SJSA1 (cell line): ENCODE results near the gene PPP2R5C. TPM values are rescaled to one million over a fixed set of nuclear protein-coding genes. Genes with fewer than 3 reads are reported as not detected.
A peak's percentile ranks its signal among the peaks of the same experiment; 100 is the strongest.

Source experiments
- DNase-seq, 2 experiments: peaks; one replicate each; pipeline ENCODE4 v3.0.0-alpha.2; 2015 to 2020; ENCODE audit warnings: low spot score in 2 of 2, low read depth in 1 of 2
- H3K27ac ChIP-seq: fragments of 250-450 bp; sonication (Bioruptor Pico); 2 replicates; pipeline ENCODE4 v1.5.1; 2020; ENCODE audit warnings: mild to moderate bottlenecking, moderate library complexity
- H3K27me3 ChIP-seq: fragments of 250-450 bp; sonication (Bioruptor Pico); replicated peaks from 2 replicates; pipeline ENCODE4 v1.5.1; 2020; ENCODE audit warnings: mild to moderate bottlenecking, moderate library complexity
- H3K36me3 ChIP-seq: fragments of 250-450 bp; sonication (Bioruptor Pico); 2 replicates; pipeline ENCODE4 v1.5.1; 2020; ENCODE audit warnings: mild to moderate bottlenecking
- H3K4me1 ChIP-seq: fragments of 250-450 bp; sonication (Bioruptor Pico); replicated peaks from 2 replicates; pipeline ENCODE4 v1.6.1; 2021; ENCODE audit warnings: mild to moderate bottlenecking
- H3K4me3 ChIP-seq: fragments of 250-450 bp; sonication (Bioruptor Pico); 2 replicates; pipeline ENCODE4 v1.5.1; 2020; ENCODE audit warnings: mild to moderate bottlenecking
- H3K9me3 ChIP-seq: fragments of 250-450 bp; sonication (Bioruptor Pico); replicated peaks from 2 replicates; pipeline ENCODE4 v1.5.1; 2020; ENCODE audit warnings: mild to moderate bottlenecking
- total RNA-seq: library from RNA; depleted of rRNA; stranded (reverse); fragments of >200 nt; shearing (Covaris generic); gene quantifications from 2 replicates; pipeline ENCODE4 v1.2.3, GENCODE V29; 2014

The PPP2R5C gene
- total RNA-seq, 1 experiment from 2014 or later, result 81.1 TPM

DNA sequence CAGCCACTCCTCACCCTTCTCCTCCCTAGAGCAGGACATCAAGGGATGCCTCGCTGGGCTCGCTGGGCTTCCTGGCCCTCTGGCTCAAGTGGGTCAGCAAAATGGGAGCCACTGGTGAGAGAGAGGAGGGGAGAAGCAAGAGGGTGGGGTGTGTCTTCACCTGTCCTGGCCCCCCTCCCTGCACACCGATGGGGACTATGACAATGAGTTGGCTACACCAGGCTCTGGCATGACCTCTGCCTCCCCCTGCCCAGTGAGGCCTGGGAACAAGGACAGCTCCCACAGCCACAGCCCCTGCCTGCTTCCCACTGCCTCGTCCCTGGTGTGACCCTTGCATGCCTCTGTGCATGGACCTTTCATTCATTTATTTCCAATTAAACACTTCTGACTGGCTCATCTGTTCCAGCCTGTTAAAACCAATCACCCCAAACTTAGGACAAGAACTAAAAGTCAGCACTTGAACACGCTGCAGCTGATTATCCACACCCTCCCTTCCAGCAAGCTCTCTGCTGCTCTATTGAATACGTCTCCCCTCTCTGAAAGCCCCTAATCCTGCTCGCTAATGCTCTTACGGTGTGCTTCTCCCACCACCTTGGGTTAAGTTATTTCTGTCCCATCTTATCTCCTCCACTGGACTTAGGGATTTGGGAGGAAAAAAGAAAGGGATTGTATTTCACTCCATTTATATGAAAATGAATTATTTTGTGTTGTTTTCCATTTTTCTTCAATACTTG lies 5.8 kb upstream of the PPP2R5C start:
- no peak overlapping the region for H3K27ac ChIP-seq

DNA sequence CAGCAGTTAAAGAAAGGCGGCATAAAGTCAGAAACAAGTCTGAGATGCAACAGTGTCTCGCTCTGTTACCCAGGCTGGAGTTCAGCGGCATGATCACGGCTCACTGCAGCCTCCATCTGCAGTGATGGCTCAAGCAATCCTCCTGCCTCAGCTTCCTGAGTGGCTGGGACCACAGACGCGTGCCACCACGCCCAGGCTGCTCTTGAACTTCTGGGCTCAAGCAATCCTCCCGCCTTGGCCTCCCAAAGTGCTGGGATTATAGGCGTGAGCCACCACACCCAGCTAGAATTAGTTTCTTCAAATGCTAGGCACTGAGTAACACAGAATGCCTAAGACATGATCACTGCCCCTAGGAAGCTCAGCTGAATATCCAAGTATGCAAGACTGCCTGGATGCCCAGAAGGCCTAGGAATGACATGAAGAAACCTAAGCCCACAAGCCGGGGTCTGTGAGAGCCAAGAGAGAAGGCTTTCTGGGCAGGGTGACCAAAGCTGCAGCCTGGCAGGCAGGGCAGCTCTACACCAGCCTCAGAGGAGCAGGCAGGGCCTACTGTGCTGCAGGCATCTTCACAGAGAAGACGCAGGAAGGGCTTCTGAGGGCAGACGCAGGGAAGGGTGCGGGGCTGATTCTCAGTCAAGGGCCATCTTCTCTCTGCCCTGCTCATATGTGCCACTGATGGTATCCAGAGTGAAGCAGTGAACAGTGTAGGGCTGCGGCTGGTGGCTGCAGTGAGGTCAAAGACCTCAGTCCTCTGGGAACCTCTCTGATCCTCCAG lies 4.3 kb upstream of the PPP2R5C start:
- Histone ChIP-seq H3K9me3 (no peaks in the 10 kb centered on the region), H3K27ac (no peak overlapping the region), H3K4me3 (no peak overlapping the region), H3K36me3 (no peaks in the 10 kb centered on the region), H3K27me3 (peaks cover 36% of the 10 kb centered on the region), H3K4me1 (peaks cover 7% of the 10 kb centered on the region)
- no peak for DNase-seq

More for the DNA sequence above, 5.8 kb upstream of the PPP2R5C start:
- Histone ChIP-seq H3K4me3 (no peak overlapping the region), H3K4me1 (peaks cover 6% of the 10 kb centered on the region), H3K36me3 (no peaks in the 10 kb centered on the region), H3K27me3 (peaks cover 41% of the 10 kb centered on the region), H3K9me3 (no peaks in the 10 kb centered on the region)
- no peak for DNase-seq

DNA sequence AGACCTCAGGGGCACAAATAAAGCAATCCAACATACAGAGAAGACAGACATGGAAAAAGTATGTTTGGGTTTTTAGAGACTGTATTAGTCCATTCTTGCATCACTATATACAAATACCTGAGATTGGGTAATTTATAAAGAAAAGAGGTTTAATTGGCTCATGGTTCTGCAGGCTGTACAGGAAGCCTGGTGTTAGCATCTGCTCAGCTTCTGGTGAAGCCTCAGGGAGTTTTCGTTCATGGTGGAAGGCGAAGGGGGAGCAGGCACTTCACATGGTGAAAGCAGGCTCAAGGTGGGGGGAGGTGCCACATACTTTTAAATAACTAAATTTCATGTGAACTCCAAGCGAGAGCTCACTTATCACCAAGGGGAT lies 3.7 kb upstream of the PPP2R5C start:
- Histone ChIP-seq H3K36me3 (no peaks in the 10 kb centered on the region), H3K27ac (no peak overlapping the region), H3K4me1 (peaks cover 9% of the 10 kb centered on the region), H3K4me3 (no peak overlapping the region), H3K9me3 (no peaks in the 10 kb centered on the region), H3K27me3 (peaks cover 33% of the 10 kb centered on the region)
- no peak for DNase-seq

DNA sequence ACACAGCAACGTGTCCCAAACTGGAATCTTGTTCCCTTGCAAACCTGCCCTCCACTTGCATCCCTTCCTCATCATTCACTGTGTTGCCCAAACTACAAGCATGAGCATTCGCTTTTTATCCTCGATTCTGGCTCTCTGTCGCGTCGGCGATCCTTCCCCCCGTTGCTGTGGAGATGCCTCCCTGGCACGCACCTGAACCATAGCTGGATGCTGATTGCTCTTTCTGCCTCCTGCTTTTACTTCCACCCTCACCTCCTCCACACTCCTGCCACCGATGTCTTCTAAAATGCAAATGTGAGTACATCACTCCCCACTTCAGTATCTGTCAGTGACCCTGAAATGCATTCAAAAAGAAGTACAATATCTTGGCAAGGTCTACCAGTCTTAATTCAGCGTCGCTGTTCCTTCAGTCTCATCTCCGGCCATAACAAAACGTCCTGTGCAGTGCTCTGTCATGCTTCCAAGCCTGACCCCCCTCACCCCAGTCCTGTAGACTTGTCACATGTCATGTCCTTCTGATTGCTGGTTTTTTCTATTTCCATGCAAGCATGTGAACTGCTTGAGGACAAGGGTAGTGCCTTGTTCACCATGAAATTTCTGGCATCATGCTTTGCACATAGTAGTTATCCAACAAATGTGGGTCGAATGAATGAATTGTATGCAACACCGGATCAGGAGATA lies 2.5 kb upstream of the PPP2R5C start:
- Histone ChIP-seq H3K9me3 (no peaks in the 10 kb centered on the region), H3K36me3 (no peaks in the 10 kb centered on the region), H3K4me3 (no peak overlapping the region), H3K4me1 (peaks cover 9% of the 10 kb centered on the region), H3K27ac (no peak overlapping the region), H3K27me3 (peaks cover 33% of the 10 kb centered on the region)
- DNase-seq, result no peak

DNA sequence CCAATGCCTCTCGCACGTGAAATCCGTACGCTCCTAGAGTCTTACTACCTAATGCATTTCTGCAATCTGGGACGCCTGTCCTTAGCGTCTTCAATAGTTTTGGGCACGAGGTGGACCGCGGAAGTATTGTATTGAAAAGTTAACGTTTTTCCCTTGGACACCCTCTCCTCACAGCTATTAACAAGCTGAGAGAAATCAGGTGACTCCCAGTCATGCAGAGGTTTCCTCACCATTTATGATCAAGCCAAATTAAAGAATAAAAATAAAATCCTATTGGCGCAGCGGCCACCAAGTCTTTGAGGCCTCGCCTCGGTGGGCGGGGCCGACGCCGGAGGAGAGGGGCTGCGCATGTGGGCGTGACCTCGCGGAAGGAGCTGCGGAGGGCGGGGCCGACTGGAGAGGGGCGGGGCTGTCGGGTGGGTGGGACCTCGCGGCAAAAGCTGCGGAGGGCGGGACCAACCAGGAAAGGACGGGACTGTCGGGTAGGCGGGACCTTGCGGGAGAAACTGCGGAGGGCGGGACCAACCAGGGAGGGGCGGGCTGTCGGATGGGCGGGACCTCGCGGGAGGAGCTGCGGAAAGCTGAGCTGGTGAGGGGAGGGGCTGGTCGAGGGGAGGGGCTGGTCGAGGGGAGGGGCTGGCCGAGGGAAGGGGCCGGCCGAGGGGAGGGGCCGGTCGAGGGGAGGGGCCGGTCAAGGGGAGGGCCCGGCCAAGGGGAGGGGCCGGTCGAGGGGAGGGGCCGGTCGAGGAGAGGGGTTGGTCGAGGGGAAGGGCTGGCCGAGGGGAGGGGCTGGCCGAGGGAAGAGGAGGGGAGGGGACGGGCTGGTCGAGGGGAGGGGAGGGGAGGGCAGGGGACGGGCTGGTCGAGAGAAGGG lies 1.1 kb upstream of the PPP2R5C start:
- peaks cover 24% of the 10 kb centered on the region for H3K27me3 ChIP-seq
- H3K36me3 ChIP-seq, result no peaks in the 10 kb centered on the region
- H3K4me3 ChIP-seq, result no peak overlapping the region
- DNase-seq, result peak; percentile 81 to 97
- peaks cover 9% of the 10 kb centered on the region for H3K4me1 ChIP-seq
- no peak overlapping the region for H3K27ac ChIP-seq
- H3K9me3 ChIP-seq, result no peaks in the 10 kb centered on the region

DNA sequence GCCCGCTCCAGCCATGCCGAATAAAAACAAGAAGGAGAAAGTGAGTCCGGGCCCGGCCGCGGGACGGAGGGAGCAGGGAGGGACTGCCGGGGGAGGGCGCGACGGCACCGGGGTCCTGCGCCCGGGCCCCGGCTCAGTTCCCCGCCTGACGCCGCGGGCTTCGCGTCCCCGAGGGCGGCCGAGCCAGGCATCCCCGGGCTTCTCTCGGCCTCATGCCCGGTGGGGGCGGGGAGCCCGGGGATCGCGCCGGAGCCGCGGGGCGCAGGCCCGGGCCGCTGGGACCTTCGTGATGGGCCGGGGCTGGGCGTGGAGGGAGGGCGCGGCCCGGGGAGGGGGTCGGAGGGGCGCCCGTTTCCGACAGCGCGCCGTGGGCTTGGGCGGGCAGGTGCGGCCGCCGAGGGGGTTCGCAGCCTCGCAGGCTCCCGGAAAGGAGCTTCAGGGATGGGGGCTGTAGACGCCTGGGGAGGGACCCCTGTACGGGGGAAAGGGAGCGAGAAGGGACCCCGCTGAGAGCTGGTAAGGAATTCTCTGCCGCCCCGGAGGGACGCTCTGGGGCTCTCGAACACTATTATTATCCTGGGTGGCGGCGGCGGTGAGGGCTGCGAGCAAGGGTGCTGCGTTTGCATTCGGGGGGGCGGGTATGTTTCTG lies 496 bp downstream of the PPP2R5C start:
- Histone ChIP-seq H3K4me1 (peaks cover 9% of the 10 kb centered on the region), H3K9me3 (no peaks in the 10 kb centered on the region), H3K27me3 (peaks cover 19% of the 10 kb centered on the region), H3K27ac (no peak overlapping the region), H3K36me3 (no peaks in the 10 kb centered on the region), H3K4me3 (peak overlapping the region; percentile 75)
- peak in 1 of 2 experiments; percentile 36 for DNase-seq

DNA sequence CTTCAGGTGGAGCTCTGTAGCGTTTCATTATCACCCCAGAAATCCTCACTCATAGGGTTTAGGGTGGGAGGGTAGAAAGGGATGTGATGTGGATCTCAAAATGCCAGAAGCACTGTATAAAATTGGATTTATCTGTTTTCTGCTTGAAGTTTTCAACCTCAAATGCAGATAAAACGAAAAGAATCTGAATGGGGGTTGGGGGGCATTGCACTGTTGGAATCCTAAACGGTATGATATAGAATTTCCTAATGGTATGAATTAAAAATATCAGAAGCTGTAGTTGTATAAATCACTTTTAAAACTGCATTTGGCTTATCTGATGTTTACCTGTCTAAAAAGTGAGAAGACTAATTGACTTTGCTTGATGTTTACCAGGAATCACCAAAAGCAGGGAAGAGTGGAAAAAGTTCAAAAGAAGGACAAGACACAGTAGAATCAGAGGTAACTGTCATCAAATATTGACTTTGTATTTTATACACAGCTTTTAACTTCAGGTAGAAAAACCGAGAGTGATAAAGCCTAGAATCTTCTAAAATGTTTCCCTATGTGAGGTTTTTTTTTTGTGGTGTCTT lies 1.1 kb downstream of the PPP2R5C start:
- H3K4me3 ChIP-seq, result peak overlapping the region; percentile 75
- peaks cover 19% of the 10 kb centered on the region for H3K27me3 ChIP-seq
- no peaks in the 10 kb centered on the region for H3K36me3 ChIP-seq
- no peak for DNase-seq
- H3K9me3 ChIP-seq, result no peaks in the 10 kb centered on the region
- no peak overlapping the region for H3K27ac ChIP-seq
- H3K4me1 ChIP-seq, result peaks cover 9% of the 10 kb centered on the region

DNA sequence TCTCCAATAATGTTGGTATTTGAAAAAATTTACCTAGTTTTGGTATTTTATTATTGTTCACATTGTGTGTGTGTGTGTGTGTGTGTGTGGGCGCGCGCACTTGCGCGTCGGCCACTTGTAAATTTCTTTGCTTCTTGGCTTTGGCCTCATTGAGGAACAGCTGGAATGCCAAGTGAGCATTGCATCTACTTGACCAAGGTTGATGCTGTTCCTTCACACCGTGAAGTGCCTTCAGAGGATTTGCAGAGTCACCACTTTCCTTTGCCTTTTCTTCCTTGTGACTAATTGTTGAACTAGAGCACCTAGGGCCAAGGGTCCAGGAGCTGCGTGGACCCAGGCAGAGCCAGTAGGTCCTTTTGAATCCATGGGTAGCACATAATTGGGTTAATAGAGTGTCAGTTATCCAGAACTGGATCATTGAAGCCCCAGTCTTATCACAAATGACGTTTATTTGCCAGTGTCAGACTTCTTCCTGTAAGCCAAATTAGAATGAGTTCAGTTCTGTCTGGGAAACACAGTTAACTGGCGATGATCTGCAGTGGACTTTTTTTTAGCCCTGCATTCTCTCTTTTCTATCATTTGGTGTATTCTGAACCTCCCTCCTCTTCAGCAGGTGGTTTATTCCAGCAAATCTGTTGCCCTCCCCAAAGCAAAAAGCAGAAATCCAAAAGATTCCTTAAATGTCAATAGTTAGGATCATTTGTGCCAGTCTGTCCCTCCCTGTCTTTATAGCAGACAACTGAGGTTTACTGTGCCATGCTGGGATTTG lies 2.6 kb downstream of the PPP2R5C start:
- no peaks in the 10 kb centered on the region for H3K36me3 ChIP-seq
- H3K27me3 ChIP-seq, result peaks cover 15% of the 10 kb centered on the region
- peaks cover 9% of the 10 kb centered on the region for H3K4me1 ChIP-seq
- no peak for DNase-seq
- no peak overlapping the region for H3K4me3 ChIP-seq
- H3K27ac ChIP-seq, result no peak overlapping the region
- H3K9me3 ChIP-seq, result no peaks in the 10 kb centered on the region

DNA sequence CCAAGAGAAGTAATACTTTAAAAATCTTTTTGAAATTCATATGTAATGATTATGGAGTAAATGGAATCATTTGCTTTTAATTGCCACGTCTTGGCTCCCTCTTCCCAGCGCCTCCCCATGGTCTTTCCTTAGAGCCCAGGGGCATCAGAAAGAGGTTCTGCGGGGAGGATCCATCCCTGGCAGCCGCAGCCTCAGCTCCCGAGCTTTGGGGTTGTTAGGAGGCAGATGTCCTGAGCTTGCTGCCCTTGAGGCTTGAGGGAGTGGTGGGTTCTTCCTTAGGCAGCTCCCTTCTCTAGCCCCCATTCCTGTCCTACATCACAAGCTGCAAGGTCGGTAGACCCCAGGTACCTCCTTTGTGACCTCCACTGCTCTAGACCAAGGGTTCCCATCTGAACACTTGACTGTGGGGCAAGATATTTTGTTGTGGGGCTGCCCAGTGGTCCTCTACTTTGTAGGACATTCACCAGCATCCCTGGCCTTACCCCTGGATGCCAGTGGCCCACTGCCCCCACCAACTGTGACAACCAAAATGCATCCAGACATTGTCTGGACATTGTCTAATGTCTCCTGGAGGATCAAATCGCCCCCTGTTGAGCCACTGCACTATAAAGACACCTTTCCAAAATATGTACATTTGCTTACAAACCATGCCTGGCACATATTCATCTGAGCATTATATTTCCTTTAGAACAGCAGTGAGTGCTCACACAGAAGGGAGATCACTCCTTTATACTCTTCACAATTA lies 6.3 kb downstream of the PPP2R5C start:
- DNase-seq, result no peak
- no peak overlapping the region for H3K27ac ChIP-seq
- no peaks in the 10 kb centered on the region for H3K36me3 ChIP-seq
- no peaks in the 10 kb centered on the region for H3K9me3 ChIP-seq
- no peaks in the 10 kb centered on the region; the same call in 1 of the 2 replicates for H3K27me3 ChIP-seq
- no peak overlapping the region for H3K4me3 ChIP-seq
- H3K4me1 ChIP-seq, result no peaks in the 10 kb centered on the region

DNA sequence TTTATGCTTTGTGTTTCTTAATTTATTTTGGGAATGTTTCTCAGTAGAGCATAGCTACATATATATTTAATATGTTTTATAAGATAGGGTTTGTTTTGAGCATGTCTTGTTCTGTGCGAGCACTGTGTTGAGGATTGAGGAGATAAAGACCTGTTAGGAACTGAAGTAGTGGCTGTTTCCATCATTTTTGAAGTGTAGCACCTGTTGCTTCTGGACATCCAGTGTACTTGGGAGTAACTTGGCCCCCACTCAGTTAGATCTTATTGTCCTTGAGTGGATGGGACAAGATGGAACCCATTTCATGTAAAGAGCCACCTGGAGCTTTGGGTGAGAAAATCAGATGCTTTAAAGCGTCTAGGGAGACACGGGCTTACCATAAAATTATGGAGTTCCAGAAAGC lies 8.7 kb downstream of the PPP2R5C start:
- H3K9me3 ChIP-seq, result no peaks in the 10 kb centered on the region
- H3K27ac ChIP-seq, result no peak overlapping the region
- H3K4me3 ChIP-seq, result no peak overlapping the region
- H3K27me3 ChIP-seq, result no peaks in the 10 kb centered on the region
- H3K4me1 ChIP-seq, result no peaks in the 10 kb centered on the region
- no peaks in the 10 kb centered on the region for H3K36me3 ChIP-seq
- no peak for DNase-seq

DNA sequence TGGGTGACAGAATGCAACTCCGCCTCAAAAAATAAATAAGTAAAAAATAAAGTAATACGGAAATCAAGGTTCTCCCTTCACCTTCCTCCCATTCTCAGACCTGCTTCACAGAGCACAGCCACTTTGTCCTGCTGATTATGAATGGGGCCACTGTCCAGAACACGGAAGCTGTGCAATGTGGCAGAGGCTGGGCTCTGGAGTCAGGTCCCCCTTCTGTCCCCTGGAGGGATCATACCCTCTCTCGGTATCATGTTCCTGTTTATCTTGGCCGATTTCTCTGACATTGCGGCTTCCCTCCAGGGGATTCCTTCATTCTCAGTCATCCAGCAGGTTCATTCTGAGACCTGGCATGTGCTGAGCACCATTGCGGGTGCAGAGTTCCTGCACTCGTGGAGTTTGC lies 11.3 kb downstream of the PPP2R5C start:
- Histone ChIP-seq H3K4me1 (no peaks in the 10 kb centered on the region), H3K4me3 (no peak overlapping the region), H3K9me3 (no peaks in the 10 kb centered on the region), H3K27me3 (no peaks in the 10 kb centered on the region), H3K27ac (no peak overlapping the region), H3K36me3 (no peaks in the 10 kb centered on the region)
- DNase-seq, result no peak

DNA sequence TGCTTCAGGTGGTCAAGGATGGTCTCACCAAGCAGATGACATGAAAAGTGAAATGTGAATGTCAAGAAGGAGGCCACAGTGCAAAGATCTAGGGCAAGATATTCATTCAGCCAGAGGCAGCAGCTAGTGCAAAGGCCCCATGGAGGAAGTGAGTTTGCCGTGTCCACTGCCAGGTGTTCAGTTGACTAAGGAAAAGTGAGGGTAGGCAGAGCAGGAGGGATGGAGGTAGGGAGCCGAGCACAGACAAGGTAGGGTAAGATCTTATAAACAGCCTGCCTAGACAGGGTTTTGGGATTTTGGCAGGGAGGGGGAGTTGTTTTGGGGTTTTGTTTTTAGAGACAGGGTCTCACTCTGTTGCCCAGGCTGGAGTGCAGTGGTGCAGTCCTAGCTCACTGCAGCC lies 11.9 kb downstream of the PPP2R5C start:
- Histone ChIP-seq H3K36me3 (no peaks in the 10 kb centered on the region), H3K4me1 (no peaks in the 10 kb centered on the region), H3K4me3 (no peak overlapping the region), H3K9me3 (no peaks in the 10 kb centered on the region), H3K27ac (no peak overlapping the region), H3K27me3 (no peaks in the 10 kb centered on the region; the same call in 1 of the 2 replicates)
- no peak for DNase-seq
